Body of pancreas (tissue), 4 donors: ENCODE data around the gene PLCB1. TPM values are rescaled to one million over a fixed set of nuclear protein-coding genes. Genes with fewer than 3 reads are reported as not detected.

Experiments
- ATAC-seq: fragments of 150-250 bp; one replicate; pipeline ENCODE4 v1.9.1; 2016
- DNase-seq, 4 donors: peaks; one replicate each; pipeline ENCODE4 v3.0.0-alpha.2; 2019
- H3K27ac ChIP-seq, 4 donors: fragments of 200-600 bp; sonication (generic); 1 replicate in 3 of 4; 2 replicates in 1 of 4; pipeline versions ENCODE4 v1.5.1 to v1.6.1; 2016 to 2019; ENCODE audit warnings: mild to moderate bottlenecking in 1 of 4, mixed read lengths in 1 of 4, moderate library complexity in 1 of 4
- H3K27me3 ChIP-seq, 2 donors: fragments of 200-600 bp; sonication (generic); one replicate each; pipeline ENCODE4 v1.6.0; 2016; ENCODE audit warnings: mild to moderate bottlenecking in 1 of 2
- H3K36me3 ChIP-seq, 2 donors: fragments of 200-600 bp; sonication (generic); replicated peaks in 1 of 2; 2 replicates each; pipeline ENCODE4 v1.5.1; 2016; ENCODE audit warnings: low read depth in 2 of 2; ENCODE audit not compliant: insufficient read depth in 1 of 2
- H3K4me1 ChIP-seq: fragments of 200-600 bp; sonication (generic); one replicate; pipeline ENCODE4 v1.6.0; 2016
- H3K4me3 ChIP-seq, 2 donors: fragments of 200-600 bp; sonication (generic); 1 replicate in 1 of 2; 2 replicates in 1 of 2; pipeline ENCODE4 v1.5.1; 2016 to 2019
- H3K9me3 ChIP-seq, 3 donors: fragments of 200-600 bp; sonication (generic); 1 replicate in 2 of 3; 2 replicates in 1 of 3; pipeline ENCODE4 v1.5.1; 2016
- CTCF ChIP-seq, 7 experiments: fragments of 450-650 bp in 4 of 7; fragments of 200-600 bp in 3 of 7; sonication (generic) in 3 of 7; IDR thresholded peaks; one replicate each; pipeline ENCODE4 v1.5.1; 2016 to 2019; ENCODE audit warnings: antibody characterized with exemption in 7 of 7
- POLR2A ChIP-seq, 3 donors: fragments of 450-650 bp; IDR thresholded peaks; one replicate each; pipeline ENCODE4 v1.6.1; 2016; ENCODE audit warnings: antibody characterized with exemption in 3 of 3, mild to moderate bottlenecking in 2 of 3
- WGBS, 2 donors: methylation state at CpG; one replicate each; pipeline ENCODE4 v1.1.5; 2017; 5-methylcytosine and 5-hydroxymethylcytosine counted together
- intact Hi-C: fragments of 100-400 bp; cut with DNase I; formaldehyde crosslinking; loops from one replicate; pipeline ENCODE4 v1.15.1; 2023
- total RNA-seq, 2 donors: library from RNA; depleted of rRNA; stranded (reverse); fragments of >200 nt; gene quantifications; one replicate each; pipeline ENCODE4 v1.1.0, GENCODE V29; 2016

The PLCB1 gene
- total RNA-seq, 2 donors from 2014 or later: 32.9 to 46.1 TPM

DNA sequence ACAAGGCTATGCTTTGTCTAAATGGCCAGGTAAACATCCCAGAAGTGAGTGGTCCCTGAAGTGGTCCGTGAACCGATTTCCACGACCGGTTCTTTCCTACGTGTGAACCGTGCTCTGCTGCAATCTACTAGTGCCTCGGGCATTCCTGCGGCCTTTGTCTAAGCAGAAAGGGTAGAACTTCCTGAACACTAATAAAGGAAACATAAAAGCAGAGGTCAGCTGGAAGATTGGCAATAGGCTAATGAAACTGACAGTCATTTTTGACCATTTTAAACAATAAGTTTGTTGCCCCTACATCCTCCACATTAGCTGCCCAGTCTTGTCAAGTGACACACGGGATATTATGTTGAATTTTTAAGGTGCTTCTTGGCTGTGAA is 410.0 kb downstream of the PLCB1 start:
- TF ChIP-seq POLR2A (IDR thresholded peaks at IDR 0.05) (no peak), CTCF (IDR thresholded peaks at IDR 0.05) (no peak)
- WGBS, 2 donors: 85 to 94% methylated on average over 9 of the region's 9 CpGs
- no peaks in the 10 kb centered on the region for H3K4me1 ChIP-seq
- no peak for ATAC-seq
- H3K36me3 ChIP-seq: no peaks in the 10 kb centered on the region
- intact Hi-C loops: no loop called here
- H3K9me3 ChIP-seq: no peaks in the 10 kb centered on the region
- no peaks in the 10 kb centered on the region for H3K27me3 ChIP-seq
- H3K4me3 ChIP-seq: no peak overlapping the region
- no peak for DNase-seq
- H3K27ac ChIP-seq: no peak overlapping the region

- no peak for ATAC-seq
These were observed 413.1 kb downstream of the PLCB1 start for GRCh38 chr20:8545212-8545611.

GRCh38 chr20:8547035-8547650 is 415.1 kb downstream of the PLCB1 start:
- no peaks in the 10 kb centered on the region for H3K27me3 ChIP-seq
- H3K27ac ChIP-seq: no peak overlapping the region
- no peaks in the 10 kb centered on the region for H3K9me3 ChIP-seq
- H3K4me1 ChIP-seq: no peaks in the 10 kb centered on the region
- WGBS, 2 donors: 70 to 73% methylated on average over 6 of the region's 6 CpGs
- intact Hi-C loops: no loop called here
- DNase-seq: no peak
- TF ChIP-seq CTCF (IDR thresholded peaks at IDR 0.05) (no peak), POLR2A (IDR thresholded peaks at IDR 0.05) (no peak)
- H3K4me3 ChIP-seq: no peak overlapping the region
- no peaks in the 10 kb centered on the region for H3K36me3 ChIP-seq
- no peak for ATAC-seq

More at GRCh38 chr20:8545212-8545611, 413.1 kb downstream of the PLCB1 start:
- H3K27me3 ChIP-seq: no peaks in the 10 kb centered on the region
- WGBS, 2 donors: 92 to 99% methylated on average over 3 of the region's 3 CpGs
- no peak overlapping the region for H3K4me3 ChIP-seq
- no peak overlapping the region for H3K27ac ChIP-seq
- DNase-seq: no peak
- intact Hi-C loops: no loop called here
- no peaks in the 10 kb centered on the region for H3K36me3 ChIP-seq
- no peaks in the 10 kb centered on the region for H3K9me3 ChIP-seq
- TF ChIP-seq POLR2A (IDR thresholded peaks at IDR 0.05) (no peak), CTCF (IDR thresholded peaks at IDR 0.05) (no peak)
- H3K4me1 ChIP-seq: no peaks in the 10 kb centered on the region

DNA sequence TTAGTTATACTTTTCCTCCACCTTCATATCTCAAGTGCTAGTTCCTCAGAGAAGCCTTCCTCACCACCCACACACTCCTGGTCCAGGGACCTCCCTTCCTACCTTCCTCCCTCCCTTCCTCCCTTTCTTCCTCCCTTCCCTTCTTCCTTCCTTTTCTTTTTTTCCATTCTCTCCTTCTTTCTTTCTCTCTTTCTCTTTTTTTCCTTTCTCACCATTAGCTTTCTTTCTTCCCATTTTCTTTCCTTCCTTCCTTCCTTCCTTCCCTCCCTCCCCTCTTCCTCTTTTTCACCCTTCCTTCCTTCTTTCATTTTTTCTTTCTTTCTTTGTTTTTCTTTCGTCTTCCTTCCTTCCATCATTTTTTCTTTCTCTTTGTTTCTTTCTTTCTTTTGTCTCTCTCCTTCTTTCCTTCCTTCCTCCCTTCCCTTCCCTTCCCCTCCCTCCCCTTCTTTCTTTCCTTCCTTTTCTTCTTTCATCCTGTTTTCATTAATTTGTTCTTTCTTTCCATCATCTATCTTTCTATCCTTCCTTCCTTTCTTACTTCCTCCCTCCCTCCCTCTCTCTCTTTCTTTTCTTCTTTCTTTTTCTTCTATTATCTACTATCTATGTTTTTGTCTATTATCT is 416.0 kb downstream of the PLCB1 start:
- Histone ChIP-seq H3K4me1 (no peaks in the 10 kb centered on the region), H3K27me3 (no peaks in the 10 kb centered on the region), H3K27ac (no peak overlapping the region), H3K9me3 (no peaks in the 10 kb centered on the region), H3K36me3 (no peaks in the 10 kb centered on the region), H3K4me3 (no peak overlapping the region)
- DNase-seq: no peak
- intact Hi-C loops: no loop called here
- TF ChIP-seq CTCF (IDR thresholded peaks at IDR 0.05): no peak
- TF ChIP-seq POLR2A (IDR thresholded peaks at IDR 0.05): no peak
- 100% methylated on average over 1 of the region's 1 CpG for WGBS, 2 donors
- no peak for ATAC-seq

- Histone ChIP-seq H3K36me3 (no peaks in the 10 kb centered on the region), H3K4me1 (no peaks in the 10 kb centered on the region), H3K27me3 (no peaks in the 10 kb centered on the region), H3K27ac (no peak overlapping the region), H3K9me3 (no peaks in the 10 kb centered on the region), H3K4me3 (no peak overlapping the region)
- DNase-seq (no peak), ATAC-seq (no peak)
- intact Hi-C loops: no loop called here
- TF ChIP-seq CTCF (IDR thresholded peaks at IDR 0.05) (no peak), POLR2A (IDR thresholded peaks at IDR 0.05) (no peak)
- 96% methylated on average over 3 of the region's 3 CpGs for WGBS, 2 donors
These were observed 417.1 kb downstream of the PLCB1 start for GRCh38 chr20:8549192-8549591.
